MM.1S (cell line): ENCODE results near the gene GNPAT.

Source experiments
- DNase-seq: peaks from one replicate; pipeline ENCODE4 v3.0.0-alpha.2; 2015
- H2AFZ ChIP-seq: fragments of 300-600 bp; sonication (generic); 2 replicates; pipeline ENCODE4 v1.6.0; 2016; ENCODE audit warnings: antibody characterized with exemption, low read length
- H3F3A ChIP-seq: fragments of 300-600 bp; sonication (generic); 2 replicates; pipeline ENCODE4 v1.6.1; 2016; ENCODE audit warnings: mild to moderate bottlenecking, antibody characterized with exemption, low read length, moderate library complexity, mixed read lengths; ENCODE audit not compliant: insufficient read depth
- H3K27ac ChIP-seq: fragments of 300-600 bp; sonication (generic); 2 replicates; pipeline ENCODE4 v1.5.1; 2016; ENCODE audit warnings: mild to moderate bottlenecking, low read length
- H3K27me3 ChIP-seq: fragments of 300-600 bp; sonication (generic); replicated peaks from 2 replicates; pipeline ENCODE4 v1.6.0; 2016; ENCODE audit warnings: low read length; ENCODE audit not compliant: insufficient read depth
- H3K36me3 ChIP-seq: fragments of 300-600 bp; sonication (generic); replicated peaks from 2 replicates; pipeline ENCODE4 v1.6.1; 2016; ENCODE audit warnings: mild to moderate bottlenecking, low read length, mixed read lengths; ENCODE audit not compliant: insufficient read depth
- H3K4me1 ChIP-seq: fragments of 300-600 bp; sonication (generic); 2 replicates; pipeline ENCODE4 v1.6.1; 2016; ENCODE audit warnings: low read length, mixed read lengths
- H3K4me2 ChIP-seq: fragments of 300-600 bp; sonication (generic); 2 replicates; pipeline ENCODE4 v1.6.0; 2016; ENCODE audit warnings: low read depth, low read length
- H3K4me3 ChIP-seq: fragments of 300-600 bp; sonication (generic); 2 replicates; pipeline ENCODE4 v1.5.1; 2016; ENCODE audit warnings: low read length, mixed read lengths
- H3K79me2 ChIP-seq: fragments of 300-600 bp; sonication (generic); 2 replicates; pipeline ENCODE4 v1.6.1; 2016; ENCODE audit warnings: mixed run types, low read length, mixed read lengths
- H3K9ac ChIP-seq: fragments of 300-600 bp; sonication (generic); 2 replicates; pipeline ENCODE4 v1.6.1; 2016; ENCODE audit warnings: low read length, mixed read lengths
- H3K9me2 ChIP-seq: fragments of 300-600 bp; sonication (generic); replicated peaks from 2 replicates; pipeline ENCODE4 v1.6.1; 2016; ENCODE audit warnings: mild to moderate bottlenecking, low read length, mixed read lengths; ENCODE audit not compliant: insufficient read depth
- H3K9me3 ChIP-seq: fragments of 300-600 bp; sonication (generic); replicated peaks from 2 replicates; pipeline ENCODE4 v1.6.1; 2016; ENCODE audit warnings: mild to moderate bottlenecking, low read length, mixed read lengths; ENCODE audit not compliant: insufficient read depth
- H4K20me1 ChIP-seq: fragments of 300-600 bp; sonication (generic); 2 replicates; pipeline ENCODE4 v1.6.1; 2016; ENCODE audit warnings: mild to moderate bottlenecking, low read length, moderate library complexity, mixed read lengths; ENCODE audit not compliant: insufficient read depth
- EZH2 ChIP-seq: fragments of 300-600 bp; sonication (generic); optimal IDR thresholded peaks from 2 replicates; pipeline ENCODE3; 2017; ENCODE audit warnings: low read depth, mild to moderate bottlenecking, antibody characterized with exemption, low read length, mixed read lengths
- EZH2phosphoT487 ChIP-seq: fragments of 300-600 bp; sonication (generic); IDR thresholded peaks from 2 replicates; pipeline ENCODE4 v1.6.1; 2018; ENCODE audit warnings: antibody characterized with exemption, low read length
- TF ChIP-seq, protein P1 (sequence below): fragments of 300-600 bp; sonication (generic); IDR thresholded peaks from 2 replicates; pipeline ENCODE4 v1.5.1; 2016; ENCODE audit warnings: antibody characterized with exemption, low read length, mixed read lengths

Gene GNPAT

GRCh38 chr1:231252336-231252735 lies 11.3 kb downstream of the GNPAT start:
- no peak overlapping the region for H3K4me2 ChIP-seq
- no peaks in the 10 kb centered on the region for H4K20me1 ChIP-seq
- DNase-seq: no peak
- H3K9ac ChIP-seq: no peak overlapping the region
- no peak overlapping the region for H3K27ac ChIP-seq
- H3K4me3 ChIP-seq: no peak overlapping the region
- H3K9me2 ChIP-seq: no peaks in the 10 kb centered on the region
- no peaks in the 10 kb centered on the region for H3F3A ChIP-seq
- H3K9me3 ChIP-seq: no peaks in the 10 kb centered on the region
- TF ChIP-seq EZH2phosphoT487 (no peak), EZH2 (no peak)
- TF ChIP-seq, protein P1, sequence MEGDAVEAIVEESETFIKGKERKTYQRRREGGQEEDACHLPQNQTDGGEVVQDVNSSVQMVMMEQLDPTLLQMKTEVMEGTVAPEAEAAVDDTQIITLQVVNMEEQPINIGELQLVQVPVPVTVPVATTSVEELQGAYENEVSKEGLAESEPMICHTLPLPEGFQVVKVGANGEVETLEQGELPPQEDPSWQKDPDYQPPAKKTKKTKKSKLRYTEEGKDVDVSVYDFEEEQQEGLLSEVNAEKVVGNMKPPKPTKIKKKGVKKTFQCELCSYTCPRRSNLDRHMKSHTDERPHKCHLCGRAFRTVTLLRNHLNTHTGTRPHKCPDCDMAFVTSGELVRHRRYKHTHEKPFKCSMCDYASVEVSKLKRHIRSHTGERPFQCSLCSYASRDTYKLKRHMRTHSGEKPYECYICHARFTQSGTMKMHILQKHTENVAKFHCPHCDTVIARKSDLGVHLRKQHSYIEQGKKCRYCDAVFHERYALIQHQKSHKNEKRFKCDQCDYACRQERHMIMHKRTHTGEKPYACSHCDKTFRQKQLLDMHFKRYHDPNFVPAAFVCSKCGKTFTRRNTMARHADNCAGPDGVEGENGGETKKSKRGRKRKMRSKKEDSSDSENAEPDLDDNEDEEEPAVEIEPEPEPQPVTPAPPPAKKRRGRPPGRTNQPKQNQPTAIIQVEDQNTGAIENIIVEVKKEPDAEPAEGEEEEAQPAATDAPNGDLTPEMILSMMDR: no peak
- 0 out of 2 replicates have a peak, but pooled peaks cover 5% of the 10 kb centered on the region for H3K36me3 ChIP-seq
- H2AFZ ChIP-seq: no peak overlapping the region
- no peaks in the 10 kb centered on the region for H3K27me3 ChIP-seq
- peaks cover 29% of the 10 kb centered on the region for H3K79me2 ChIP-seq
- H3K4me1 ChIP-seq: peaks cover 5% of the 10 kb centered on the region; the same call in 1 of the 2 replicates

- H3K4me2 ChIP-seq: no peak overlapping the region
- no peaks in the 10 kb centered on the region for H3K27me3 ChIP-seq
- H3K9me2 ChIP-seq: no peaks in the 10 kb centered on the region
- H3F3A ChIP-seq: no peaks in the 10 kb centered on the region
- H3K9me3 ChIP-seq: no peaks in the 10 kb centered on the region
- no peaks in the 10 kb centered on the region for H4K20me1 ChIP-seq
- DNase-seq: no peak
- no peak overlapping the region for H3K4me3 ChIP-seq
- H3K79me2 ChIP-seq: no peaks in the 10 kb centered on the region
- H3K4me1 ChIP-seq: no peaks in the 10 kb centered on the region
- no peak overlapping the region for H3K9ac ChIP-seq
- TF ChIP-seq, protein P1: no peak
- TF ChIP-seq EZH2 (no peak), EZH2phosphoT487 (no peak)
- H3K36me3 ChIP-seq: peaks cover 4% of the 10 kb centered on the region; the same call in 1 of the 2 replicates
- H2AFZ ChIP-seq: no peak overlapping the region
- no peak overlapping the region for H3K27ac ChIP-seq
These were observed 19.3 kb downstream of the GNPAT start for GRCh38 chr1:231260351-231260750.

- Histone ChIP-seq H3K36me3 (peaks cover 7% of the 10 kb centered on the region; the same call in 1 of the 2 replicates), H3K27ac (no peak overlapping the region), H3K79me2 (no peaks in the 10 kb centered on the region), H3K27me3 (no peaks in the 10 kb centered on the region), H4K20me1 (no peaks in the 10 kb centered on the region), H3K9ac (no peak overlapping the region), H2AFZ (no peak overlapping the region), H3K9me3 (no peaks in the 10 kb centered on the region), H3K4me2 (no peak overlapping the region), H3K9me2 (no peaks in the 10 kb centered on the region), H3K4me1 (no peaks in the 10 kb centered on the region), H3F3A (no peaks in the 10 kb centered on the region), H3K4me3 (no peak overlapping the region)
- no peak for DNase-seq
- TF ChIP-seq EZH2phosphoT487: no peak
- no peak for TF ChIP-seq EZH2
- TF ChIP-seq, protein P1: no peak
These were observed 23.6 kb downstream of the GNPAT start for GRCh38 chr1:231264642-231265041.
